ENCODE measurements around the gene ADAMTS2. TPM values are rescaled to one million over a fixed set of nuclear protein-coding genes. Genes with fewer than 3 reads are reported as not detected.

Gene ADAMTS2
- total RNA-seq, 1 donor from 2014 or later = not detected

GRCh38 chr5:179223528-179223927 lies 121.7 kb downstream of the ADAMTS2 start:
- no peak overlapping the region for H3K27ac Mint-ChIP-seq
- H3K4me1 Mint-ChIP-seq = no peaks in the 10 kb centered on the region
- no peaks in the 10 kb centered on the region for H3K36me3 Mint-ChIP-seq (ENCODE audit: low read depth)
- DNase-seq (no peak), ATAC-seq (ENCODE audit: low read depth) (no peak)
- intact Hi-C loops (cut with micrococcal nuclease) = no loop called here
- no peaks in the 10 kb centered on the region for H3K27me3 Mint-ChIP-seq
- ChIA-PET POLR2A (no interaction called here), CTCF (no interaction called here)
- TF ChIP-seq CTCF (IDR thresholded peaks at IDR 0.05) = no peak
- no peak overlapping the region for H3K4me3 Mint-ChIP-seq
- H3K9me3 Mint-ChIP-seq = peaks cover 12% of the 10 kb centered on the region

GRCh38 chr5:179222246-179223017 lies 122.8 kb downstream of the ADAMTS2 start:
- DNase-seq (no peak), ATAC-seq (ENCODE audit: low read depth) (no peak)
- Mint-ChIP-seq H3K27me3 (no peaks in the 10 kb centered on the region), H3K9me3 (peaks cover 12% of the 10 kb centered on the region), H3K4me3 (no peak overlapping the region), H3K4me1 (no peaks in the 10 kb centered on the region), H3K36me3 (ENCODE audit: low read depth) (no peaks in the 10 kb centered on the region), H3K27ac (no peak overlapping the region)
- ChIA-PET POLR2A (no interaction called here), CTCF (no interaction called here)
- TF ChIP-seq CTCF (IDR thresholded peaks at IDR 0.05) = no peak
- intact Hi-C loops (cut with micrococcal nuclease) = no loop called here

GRCh38 chr5:179221877-179222220 lies 123.4 kb downstream of the ADAMTS2 start:
- DNase-seq = no peak
- POLR2A ChIA-PET = no interaction called here
- CTCF ChIA-PET = no interaction called here

GRCh38 chr5:179221196-179221876 lies 123.9 kb downstream of the ADAMTS2 start:
- DNase-seq (no peak), ATAC-seq (ENCODE audit: low read depth) (no peak)
- ChIA-PET POLR2A (no interaction called here), CTCF (no interaction called here)
- peaks cover 12% of the 10 kb centered on the region for H3K9me3 Mint-ChIP-seq
- no peak overlapping the region for H3K4me3 Mint-ChIP-seq
- H3K36me3 Mint-ChIP-seq (ENCODE audit: low read depth) = no peaks in the 10 kb centered on the region
- H3K4me1 Mint-ChIP-seq = no peaks in the 10 kb centered on the region
- no peak overlapping the region for H3K27ac Mint-ChIP-seq
- no peaks in the 10 kb centered on the region for H3K27me3 Mint-ChIP-seq
- intact Hi-C loops (cut with micrococcal nuclease) = no loop called here
- TF ChIP-seq CTCF (IDR thresholded peaks at IDR 0.05) = no peak

More at GRCh38 chr5:179221877-179222220, 123.4 kb downstream of the ADAMTS2 start:
- intact Hi-C loops (cut with micrococcal nuclease) = no loop called here
- H3K27me3 Mint-ChIP-seq = no peaks in the 10 kb centered on the region
- no peaks in the 10 kb centered on the region for H3K4me1 Mint-ChIP-seq
- no peaks in the 10 kb centered on the region for H3K36me3 Mint-ChIP-seq (ENCODE audit: low read depth)
- no peak overlapping the region for H3K27ac Mint-ChIP-seq
- TF ChIP-seq CTCF (IDR thresholded peaks at IDR 0.05) = no peak
- H3K9me3 Mint-ChIP-seq = peaks cover 12% of the 10 kb centered on the region
- H3K4me3 Mint-ChIP-seq = no peak overlapping the region
- no peak for ATAC-seq (ENCODE audit: low read depth)

- intact Hi-C loops (cut with micrococcal nuclease) = no loop called here
- POLR2A ChIA-PET = no interaction called here
Observed at GRCh38 chr5:179220716-179221115, 124.5 kb downstream of the ADAMTS2 start.

More at GRCh38 chr5:179220716-179221115, 124.5 kb downstream of the ADAMTS2 start:
- Mint-ChIP-seq H3K27me3 (no peaks in the 10 kb centered on the region), H3K9me3 (peaks cover 12% of the 10 kb centered on the region), H3K36me3 (ENCODE audit: low read depth) (no peaks in the 10 kb centered on the region), H3K4me1 (no peaks in the 10 kb centered on the region), H3K4me3 (no peak overlapping the region), H3K27ac (no peak overlapping the region)
- ATAC-seq (ENCODE audit: low read depth) (no peak), DNase-seq (no peak)
- TF ChIP-seq CTCF (IDR thresholded peaks at IDR 0.05) = no peak
- CTCF ChIA-PET = no interaction called here

Data from activated B cell treated with CpG ODN at 0.5 μM for 24 hours (primary cell).